Measurements from ENCODE around the gene GUCA1A. TPM values are rescaled to one million over a fixed set of nuclear protein-coding genes. Genes with fewer than 3 reads are reported as not detected.
"Not testable (repeated sequence)": the region's sequence is repeated elsewhere in the genome, so short reads cannot be mapped to it uniquely, and the experiment has no call there.

GUCA1A gene
- polyA plus RNA-seq, 1 donor: not detected

DNA sequence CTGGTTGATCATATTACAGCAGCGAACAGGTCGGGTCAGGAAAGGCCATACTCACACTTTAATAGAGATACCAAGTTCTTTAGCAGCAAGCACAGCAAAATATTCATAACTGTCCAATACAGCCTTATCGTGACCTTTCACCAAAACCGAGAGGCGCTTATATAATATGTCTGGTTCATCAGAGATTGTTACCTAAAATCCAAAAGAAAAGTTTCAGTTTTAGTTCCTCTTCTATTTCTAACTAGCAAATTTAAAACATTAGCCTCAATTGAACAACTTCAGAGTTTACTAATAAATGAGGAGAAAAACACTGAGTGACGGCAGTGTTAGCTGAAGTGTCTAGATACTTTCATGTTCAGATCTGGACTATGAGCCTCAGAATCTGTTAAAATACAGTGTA, 38.6 kb downstream of the GUCA1A start:
- no peak for DNase-seq

GRCh38 chr6:42212442-42212841, 39.3 kb downstream of the GUCA1A start:
- DNase-seq: no peak

DNA sequence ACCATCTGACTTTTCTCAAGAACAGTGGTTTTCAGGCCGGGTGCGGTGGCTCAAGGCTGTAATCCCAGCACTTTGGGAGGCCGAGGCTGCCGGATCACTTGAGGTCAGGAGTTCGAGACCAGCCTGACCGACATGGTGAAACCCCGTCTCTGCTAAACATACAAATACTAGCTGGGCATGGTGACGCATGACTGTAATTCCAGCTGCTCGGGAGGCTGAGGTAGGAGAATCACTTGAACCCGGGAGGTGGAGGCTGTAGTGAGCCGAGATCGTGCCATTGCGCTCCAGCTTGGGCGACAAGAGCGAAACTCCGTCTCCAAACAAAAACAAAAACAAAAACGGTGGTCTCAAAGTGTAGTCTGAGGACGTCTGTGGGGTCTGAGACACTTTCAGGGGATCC, 43.3 kb downstream of the GUCA1A start:
- DNase-seq: not testable (repeated sequence)

DNA sequence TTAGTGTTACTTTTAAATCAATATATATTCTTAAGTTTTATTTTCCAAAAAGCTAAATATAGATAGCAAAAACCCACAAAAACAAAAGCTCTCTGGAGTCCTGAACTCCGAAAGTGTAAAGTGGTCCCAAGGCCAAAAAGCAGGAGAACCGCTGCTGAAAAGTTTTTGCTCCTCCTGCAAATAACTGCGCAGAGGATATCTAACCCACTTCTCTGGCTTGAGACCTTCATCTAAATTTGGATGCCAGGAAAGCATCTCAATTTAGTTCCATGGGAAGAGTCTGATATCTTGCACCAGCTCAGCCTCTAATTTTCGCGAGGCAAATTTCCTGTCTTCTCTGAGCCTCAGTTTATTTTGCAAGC, 44.0 kb downstream of the GUCA1A start:
- peak; percentile 18 for DNase-seq

DNA sequence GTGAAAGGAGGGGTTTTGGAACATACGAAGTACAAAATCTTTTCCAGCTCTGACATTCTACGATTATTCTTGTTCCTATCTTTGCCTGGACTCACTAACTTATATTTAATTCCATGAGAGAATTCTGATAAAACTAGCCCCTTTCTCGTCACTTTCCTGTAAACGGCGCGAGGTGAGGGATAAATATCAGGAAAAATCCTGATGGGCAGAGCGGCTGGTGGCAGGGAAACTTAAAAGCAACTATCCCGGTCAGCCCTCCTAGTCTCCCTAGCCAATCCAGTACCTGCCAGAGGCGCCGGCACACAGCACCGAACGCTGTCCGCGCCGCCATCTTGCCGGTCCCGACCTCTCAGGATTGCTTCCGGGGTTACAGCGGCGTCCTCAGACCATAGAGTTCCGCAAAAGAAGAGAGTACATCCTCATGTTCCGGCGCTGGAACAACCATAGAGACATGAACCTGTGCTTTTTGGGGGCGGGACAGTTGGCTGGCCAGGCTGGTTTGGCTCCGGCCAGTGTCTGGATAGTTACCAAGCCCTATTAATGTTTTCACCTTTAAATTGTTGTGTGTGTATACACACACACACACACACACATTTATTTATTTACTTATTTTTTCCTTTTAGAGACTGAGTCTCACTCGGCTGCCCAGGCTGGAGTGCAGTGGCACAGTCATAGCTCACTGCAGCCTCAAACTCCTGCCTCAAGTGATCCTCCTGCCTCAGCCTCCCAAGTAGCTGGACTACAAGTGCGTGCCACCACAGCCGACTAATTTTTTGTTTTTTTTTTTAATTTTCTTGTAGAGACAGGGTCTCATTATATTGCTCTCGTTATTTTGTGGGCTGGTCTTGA, 44.6 kb downstream of the GUCA1A start, which contains the start of gene MRPS10:
Gene MRPS10, minus strand, starts transcription at position 343 of the 849 bp plus-strand sequence. Its CDS starts 12 bp downstream, at position 331.
- peak; percentile 93 for DNase-seq

- no peak for DNase-seq
Measured at GRCh38 chr6:42220807-42221206, 47.6 kb downstream of the GUCA1A start.

GRCh38 chr6:42221546-42221945, 48.4 kb downstream of the GUCA1A start:
- no peak for DNase-seq

- DNase-seq: no peak
Measured at GRCh38 chr6:42222448-42222847, 49.3 kb downstream of the GUCA1A start.

DNA sequence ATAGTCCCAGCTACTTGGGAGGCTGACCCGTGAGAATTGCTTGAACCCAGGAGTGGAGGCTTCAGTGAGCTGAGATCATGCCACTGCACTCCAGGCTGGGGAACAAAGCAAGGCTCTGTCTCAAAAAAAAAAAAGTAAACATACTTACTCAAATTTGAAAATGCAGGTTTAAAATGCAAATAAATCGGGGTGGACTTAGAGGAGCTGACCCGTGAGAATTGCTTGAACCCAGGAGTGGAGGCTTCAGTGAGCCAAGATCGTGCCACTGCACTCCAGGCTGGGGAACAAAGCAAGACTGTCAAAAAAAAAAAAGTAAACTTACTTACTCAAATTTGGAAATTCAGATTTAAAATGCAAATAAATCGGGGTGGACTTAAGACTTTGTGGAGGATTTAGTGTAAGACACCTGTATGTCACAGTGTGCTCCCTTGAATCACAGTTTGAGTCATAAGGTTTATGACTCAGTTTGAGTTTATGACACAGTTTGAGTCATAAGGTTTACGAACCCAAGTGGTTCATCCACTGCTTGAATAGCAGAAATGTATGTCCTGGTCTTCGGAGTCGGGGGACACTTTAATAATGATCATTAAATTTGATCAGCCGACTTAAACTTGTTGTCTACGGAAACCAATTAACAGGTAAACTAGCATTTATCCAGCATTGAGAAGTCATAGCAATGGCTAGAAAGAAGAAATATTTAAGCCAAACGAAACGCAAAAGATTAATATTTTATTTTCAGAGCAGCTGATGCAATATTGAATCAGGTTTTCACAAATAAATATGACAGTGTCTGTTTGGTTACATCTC, 51.3 kb downstream of the GUCA1A start:
- no peak for DNase-seq

- no peak for DNase-seq
Measured at GRCh38 chr6:42225029-42225339, 51.8 kb downstream of the GUCA1A start.

DNA sequence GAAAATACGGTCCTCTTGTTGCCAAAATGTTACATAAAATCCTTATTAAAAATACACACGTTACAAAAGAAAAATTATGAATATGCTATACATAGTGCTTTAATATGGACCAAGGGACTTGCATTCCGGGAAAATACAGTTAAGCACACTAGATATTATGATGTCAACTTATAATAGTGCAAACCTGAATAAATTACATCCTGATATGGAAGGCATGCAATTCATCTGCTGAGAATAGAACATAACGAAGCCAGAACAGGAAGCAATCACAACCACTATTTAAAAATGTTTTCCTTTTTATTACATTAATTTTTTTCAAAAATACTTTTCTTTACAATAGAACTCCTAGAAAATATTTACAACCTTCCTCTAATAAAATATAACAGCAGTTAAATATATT, 52.3 kb downstream of the GUCA1A start:
- no peak for DNase-seq

DNA sequence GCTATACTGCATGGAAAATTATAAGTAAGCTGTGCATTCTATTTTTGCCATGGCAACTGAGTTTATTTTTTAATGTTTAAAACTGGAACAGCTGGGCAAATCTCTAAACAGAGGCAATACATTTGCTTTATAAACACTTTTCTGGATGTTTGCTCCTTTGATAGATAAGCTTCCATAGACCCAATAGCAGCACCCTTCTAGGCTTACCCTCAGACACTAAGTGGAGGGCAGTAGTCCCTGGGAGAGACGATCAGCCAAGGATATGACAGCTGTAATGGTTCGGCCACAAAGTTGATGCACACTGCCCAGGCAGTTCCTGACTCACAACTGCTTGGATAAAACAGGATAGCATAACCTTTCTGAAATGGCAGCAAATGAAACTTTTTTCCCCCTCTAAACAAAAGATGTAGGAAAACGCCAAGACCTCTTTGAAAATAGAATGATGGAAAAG, 53.0 kb downstream of the GUCA1A start:
- DNase-seq: no peak

DNA sequence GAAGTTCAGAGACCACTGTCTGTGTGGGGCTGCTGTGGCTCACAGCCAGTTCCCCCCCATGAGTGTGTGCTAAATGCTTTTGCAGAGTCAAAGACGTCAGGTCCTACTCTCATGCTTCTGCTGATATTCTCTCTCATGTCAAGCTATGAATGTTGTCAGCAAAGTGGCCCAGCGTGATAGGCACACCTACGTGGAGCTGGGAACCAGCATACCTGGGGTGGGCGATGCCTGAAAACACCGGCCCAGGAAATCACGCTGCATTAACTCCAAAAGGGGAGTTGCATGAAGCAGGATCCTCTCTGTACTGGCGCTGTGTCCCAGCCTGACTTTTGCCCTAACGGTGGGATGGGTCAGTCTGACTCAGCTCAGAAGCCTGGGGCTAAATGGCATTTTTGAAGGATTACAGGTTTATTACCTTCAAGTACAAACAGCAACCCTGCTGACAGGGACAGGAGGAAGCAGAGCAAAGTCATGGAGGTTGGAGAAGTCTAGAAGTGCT, 53.5 kb downstream of the GUCA1A start:
- DNase-seq: no peak

DNA sequence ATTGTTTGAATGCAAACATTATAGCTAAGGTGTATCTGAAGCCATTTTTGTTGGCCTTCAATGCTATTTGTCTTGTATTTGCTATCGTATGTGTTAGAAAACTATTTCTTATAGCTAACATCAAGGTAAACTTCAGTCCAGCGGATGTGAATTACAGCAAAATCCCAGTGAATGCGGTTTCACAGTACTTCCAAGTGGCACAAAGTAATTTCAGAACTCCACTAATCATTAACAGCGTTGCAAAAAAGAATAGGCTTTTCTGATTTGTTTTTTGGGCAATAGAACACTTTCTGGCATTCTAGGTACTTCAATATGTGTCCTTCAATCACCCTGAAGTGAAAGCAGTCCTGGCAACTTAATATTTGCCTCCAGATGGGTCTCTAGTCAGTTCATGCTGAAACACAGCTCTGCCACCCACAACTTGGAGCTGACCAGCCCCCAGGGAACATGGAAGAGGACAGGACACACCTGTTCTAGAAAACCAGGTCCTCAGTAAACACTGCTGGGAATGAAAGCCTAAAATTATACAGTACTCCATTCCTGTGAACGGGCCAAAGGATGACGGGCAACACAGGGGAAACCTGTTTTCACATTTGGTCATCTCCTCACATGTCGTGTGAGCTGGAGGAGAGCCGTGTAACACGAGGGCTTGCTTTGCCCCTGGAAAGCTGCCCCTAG, 54.1 kb downstream of the GUCA1A start:
- DNase-seq: no peak

DNA sequence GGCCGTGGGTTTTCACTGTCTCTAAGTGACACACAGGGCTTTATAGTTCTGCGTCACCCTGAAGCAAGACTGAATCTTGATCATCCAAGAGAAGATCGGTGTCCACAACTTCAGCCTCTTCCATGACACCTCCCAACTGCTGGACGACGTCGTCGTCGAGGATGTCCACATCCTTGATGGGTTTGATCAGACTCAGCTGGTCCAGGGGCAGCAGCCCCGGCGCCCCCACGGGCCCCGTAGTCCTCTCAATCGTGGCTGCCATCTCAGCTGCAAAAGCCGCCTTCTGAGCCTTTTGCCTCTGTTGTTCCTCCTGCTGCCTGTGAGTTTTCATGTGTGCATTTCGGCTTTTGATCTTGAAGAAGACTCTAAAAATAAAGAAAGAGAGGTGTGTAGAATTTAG, 55.1 kb downstream of the GUCA1A start:
- no peak for DNase-seq

Other genes starting within 250 kb of the GUCA1A start
- gene CCND3, start 231.6 kb upstream of the GUCA1A start, polyA plus RNA-seq (ENCODE audit: insufficient read length): 91.3 TPM
- gene TAF8, start 122.8 kb upstream of the GUCA1A start, polyA plus RNA-seq (ENCODE audit: insufficient read length): 18.3 TPM
- 0.52 TPM for gene C6orf132, start 30.7 kb upstream of the GUCA1A start, polyA plus RNA-seq (ENCODE audit: insufficient read length)
- gene GUCA1B, start 21.6 kb downstream of the GUCA1A start, polyA plus RNA-seq (ENCODE audit: insufficient read length): 1.4 TPM
- gene MRPS10, start 44.5 kb downstream of the GUCA1A start, polyA plus RNA-seq (ENCODE audit: insufficient read length): 28.8 TPM